Right lobe of liver (tissue), 6 donors: ENCODE measurements around the gene FANCC. TPM values are rescaled to one million over a fixed set of nuclear protein-coding genes. Genes with fewer than 3 reads are reported as not detected.

Experiments used
- ATAC-seq, 4 donors: fragments of 200-7000 bp; cut with Tn5 transposase; one replicate each; pipeline ENCODE4 v1.9.1; 2020; ENCODE audit warnings: mild to moderate bottlenecking in 4 of 4, moderate library complexity in 4 of 4
- DNase-seq, 3 donors: peaks; one replicate each; pipeline ENCODE4 v3.0.0-alpha.2; 2020
- H3K27ac ChIP-seq, 3 donors: fragments of 200-600 bp; one replicate each; pipeline ENCODE4 v1.8.0; 2022
- H3K27me3 ChIP-seq, 2 donors: fragments of 200-600 bp; one replicate each; pipeline ENCODE4 v1.8.0; 2022
- H3K36me3 ChIP-seq, 4 donors: fragments of 200-600 bp; sonication (generic) in 1 of 4; one replicate each; pipeline versions ENCODE4 v1.5.1 to v1.8.0; 2017 to 2022; ENCODE audit warnings: control low read depth in 1 of 4
- H3K4me1 ChIP-seq, 4 donors: fragments of 200-600 bp; sonication (generic) in 1 of 4; one replicate each; pipeline versions ENCODE4 v1.5.1 to v1.8.0; 2017 to 2022; ENCODE audit warnings: control low read depth in 1 of 4
- H3K4me3 ChIP-seq, 3 donors: fragments of 200-600 bp; one replicate each; pipeline ENCODE4 v1.8.0; 2022
- H3K9me3 ChIP-seq, 4 donors: fragments of 200-600 bp; sonication (generic) in 1 of 4; one replicate each; pipeline versions ENCODE4 v1.5.1 to v1.8.0; 2017 to 2022; ENCODE audit warnings: control low read depth in 1 of 4
- CTCF ChIP-seq, 4 donors: fragments of 200-600 bp in 3 of 4; fragments of 450-650 bp in 1 of 4; IDR thresholded peaks; one replicate each; pipeline versions ENCODE4 v1.5.1 to v1.8.0; 2016 to 2022; ENCODE audit warnings: antibody characterized with exemption in 4 of 4, mild to moderate bottlenecking in 2 of 4
- POLR2A ChIP-seq: fragments of 450-650 bp; IDR thresholded peaks from one replicate; pipeline ENCODE4 v1.6.1; 2017; ENCODE audit warnings: antibody characterized with exemption, mild to moderate bottlenecking
- WGBS: methylation state at CpG from one replicate; pipeline ENCODE4 v1.1.6; 2018; ENCODE audit warnings: low coverage, low lambda C conversion rate; ENCODE audit not compliant: insufficient coverage; ENCODE audit errors: missing lambda C conversion rate; 5-methylcytosine and 5-hydroxymethylcytosine counted together
- intact Hi-C, 2 donors: fragments of 100-400 bp; cut with DNase I; formaldehyde crosslinking; loops; one replicate each; pipeline versions ENCODE4 v1.11.2 to v1.14.1; 2022
- total RNA-seq, 6 experiments: library from RNA; depleted of rRNA in 2 of 6; stranded (reverse); fragments of >200 nt in 2 of 6; fragmentation: NEBNext Ultra II Directional in 3 of 6; extraction: Animal tissue kit (Norgen Biotek cat#: 25700) in 3 of 6; gene quantifications; one replicate each; pipeline versions ENCODE4 v1.1.0 to v1.2.4, GENCODE V29; 2016 to 2023
- donor health status: DM: no; HTN: yes; CAD: no.
- donor health status: DM: no; HTN: no; CAD: no.
- donor health status: DM: no; HTN: no; CAD: no.
- donor health status: DM: no; HTN: yes; CAD: no.
- donor health status: DM: no; HTN: yes; CAD: no.

The FANCC gene
- total RNA-seq, 6 experiments from 2014 or later, result 8.1 to 27.9 (median 13.2) TPM

- H3K4me1 ChIP-seq, result peaks cover 0 to 14% (median 0%) of the 10 kb centered on the region in 4 donors
- ATAC-seq, result no peak
- intact Hi-C loops, result no loop called here
- H3K4me3 ChIP-seq, result no peak overlapping the region
- H3K27ac ChIP-seq, result peak overlapping the region in 1 of 3 donors; percentile 49
- no peaks in the 10 kb centered on the region for H3K36me3 ChIP-seq
- no peaks in the 10 kb centered on the region for H3K27me3 ChIP-seq
- WGBS, result 72% methylated on average over 11 of the region's 19 CpGs
- no peaks in the 10 kb centered on the region for H3K9me3 ChIP-seq
- TF ChIP-seq CTCF (IDR thresholded peaks at IDR 0.05), result no peak
- no peak for TF ChIP-seq POLR2A
- peak in 1 of 3 donors; percentile 45 for DNase-seq
Observed at GRCh38 chr9:95092262-95093072, 225.0 kb downstream of the FANCC start.

- Histone ChIP-seq H3K36me3 (peaks cover 0 to 3% (median 0%) of the 10 kb centered on the region in 4 donors), H3K4me1 (peaks cover 0 to 14% (median 0%) of the 10 kb centered on the region in 4 donors), H3K27ac (peak overlapping the region in 1 of 3 donors; percentile 49), H3K27me3 (no peaks in the 10 kb centered on the region), H3K9me3 (no peaks in the 10 kb centered on the region), H3K4me3 (no peak overlapping the region)
- TF ChIP-seq CTCF (IDR thresholded peaks at IDR 0.05) (no peak), POLR2A (no peak)
- 44% methylated on average over 3 of the region's 12 CpGs for WGBS
- ATAC-seq (no peak), DNase-seq (no peak)
- intact Hi-C loops, result no loop called here
Observed at GRCh38 chr9:95091601-95092261, 225.8 kb downstream of the FANCC start.

GRCh38 chr9:95090871-95091577 is 226.5 kb downstream of the FANCC start:
- TF ChIP-seq POLR2A, result no peak
- no peak for TF ChIP-seq CTCF (IDR thresholded peaks at IDR 0.05)
- no peaks in the 10 kb centered on the region for H3K9me3 ChIP-seq
- ATAC-seq, result no peak
- intact Hi-C loops, result no loop called here
- no peak overlapping the region for H3K4me3 ChIP-seq
- peak overlapping the region in 2 of 3 donors; percentile 35 to 44 for H3K27ac ChIP-seq
- H3K36me3 ChIP-seq, result peaks cover 0 to 10% (median 4%) of the 10 kb centered on the region in 4 donors
- DNase-seq, result peak in 1 of 3 donors; percentile 43
- H3K27me3 ChIP-seq, result no peaks in the 10 kb centered on the region
- peaks cover 0 to 14% (median 0%) of the 10 kb centered on the region in 4 donors for H3K4me1 ChIP-seq
- WGBS, result 46% methylated on average over 7 of the region's 14 CpGs

GRCh38 chr9:95090023-95090791 is 227.3 kb downstream of the FANCC start:
- peak; percentile 77 to 82 (median 81) for DNase-seq
- intact Hi-C loops, result no loop called here
- Histone ChIP-seq H3K36me3 (peaks cover 0 to 18% (median 9%) of the 10 kb centered on the region in 4 donors), H3K27me3 (no peaks in the 10 kb centered on the region), H3K9me3 (no peaks in the 10 kb centered on the region), H3K4me1 (peaks cover 0 to 14% (median 0%) of the 10 kb centered on the region in 4 donors), H3K4me3 (no peak overlapping the region), H3K27ac (peak overlapping the region in 2 of 3 donors; percentile 35 to 44)
- WGBS, result 17% methylated on average over 8 of the region's 22 CpGs
- peak; percentile 52 to 79 (median 72) for ATAC-seq
- no peak for TF ChIP-seq POLR2A
- peak in 1 of 4 donors; percentile 15 for TF ChIP-seq CTCF (IDR thresholded peaks at IDR 0.05)
